ENCODE results near the gene LIM2.

Gene LIM2

GRCh38 chr19:51394050-51394836, 6.5 kb upstream of the LIM2 start:
- peak; percentile 94 to 96 for DNase-seq

- DNase-seq = no peak
Measured at GRCh38 chr19:51392701-51393100, 4.9 kb upstream of the LIM2 start.

- no peak for DNase-seq
Measured at GRCh38 chr19:51391073-51391611, 3.4 kb upstream of the LIM2 start.

- DNase-seq = no peak
Measured at GRCh38 chr19:51389143-51389542, 1.4 kb upstream of the LIM2 start.

GRCh38 chr19:51386882-51387520, 773 bp downstream of the LIM2 start:
- peak in 1 of 2 donors; percentile 36 for DNase-seq

- DNase-seq = no peak
Measured at GRCh38 chr19:51382004-51382403, 5.8 kb downstream of the LIM2 start.

- DNase-seq = no peak
Measured at GRCh38 chr19:51380379-51380778, 7.4 kb downstream of the LIM2 start.

- DNase-seq = no peak
Measured at GRCh38 chr19:51377422-51377821, 10.4 kb downstream of the LIM2 start.

- peak in 1 of 2 donors; percentile 53 for DNase-seq
Measured at GRCh38 chr19:51375504-51376221, 12.1 kb downstream of the LIM2 start.

GRCh38 chr19:51372649-51373504, 14.9 kb downstream of the LIM2 start, which contains the start of gene NKG7:
TSS of gene NKG7 (minus strand) at chr19:51372654. CDS start at chr19:51372535, 119 bp downstream.
- peak; percentile 83 to 89 for DNase-seq

GRCh38 chr19:51372021-51372648, 15.6 kb downstream of the LIM2 start:
- no peak for DNase-seq

GRCh38 chr19:51371186-51371690, 16.5 kb downstream of the LIM2 start:
- DNase-seq = no peak

GRCh38 chr19:51370230-51370629, 17.5 kb downstream of the LIM2 start:
- no peak for DNase-seq

- DNase-seq = peak in 1 of 2 donors; percentile 34
Measured at GRCh38 chr19:51368366-51369282, 19.1 kb downstream of the LIM2 start, which contains the start of gene CLDND2. TSS of gene CLDND2 (minus strand) at chr19:51369003. CDS start at chr19:51368577, 426 bp downstream.

GRCh38 chr19:51367565-51368365, 20.0 kb downstream of the LIM2 start:
- peak; percentile 97 for DNase-seq

GRCh38 chr19:51367255-51367564, 20.6 kb downstream of the LIM2 start:
- DNase-seq = no peak

GRCh38 chr19:51366389-51367254, 21.2 kb downstream of the LIM2 start:
- peak; percentile 94 to 95 for DNase-seq

- no peak for DNase-seq
Measured at GRCh38 chr19:51365965-51366388, 21.8 kb downstream of the LIM2 start, which contains the start of gene ETFB. TSS of gene ETFB (minus strand) at chr19:51366388. CDS start at chr19:51366326, 62 bp downstream.

Data from CD4-positive, alpha-beta T cell treated with Interferon alpha-2 for 1 hour (primary cell).